Breast epithelium (tissue), 3 donors: ENCODE results near the gene LMO3.

Experiments
- POLR2A ChIP-seq: fragments of 450-650 bp; IDR thresholded peaks from one replicate; pipeline ENCODE4 v1.6.1; 2016; ENCODE audit warnings: antibody characterized with exemption, mild to moderate bottlenecking, moderate library complexity
- POLR2AphosphoS5 ChIP-seq, 3 donors: sonication (generic); formaldehyde crosslinking; IDR thresholded peaks; one replicate each; pipeline ENCODE4 v1.6.1; 2017; ENCODE audit warnings: antibody characterized with exemption in 3 of 3
- TF ChIP-seq, protein P1 (sequence below), 3 donors: fragments of 450-650 bp; IDR thresholded peaks; one replicate each; pipeline ENCODE4 v1.5.1; 2016 to 2017; ENCODE audit warnings: antibody characterized with exemption in 3 of 3, mild to moderate bottlenecking in 3 of 3, moderate library complexity in 3 of 3

DNA sequence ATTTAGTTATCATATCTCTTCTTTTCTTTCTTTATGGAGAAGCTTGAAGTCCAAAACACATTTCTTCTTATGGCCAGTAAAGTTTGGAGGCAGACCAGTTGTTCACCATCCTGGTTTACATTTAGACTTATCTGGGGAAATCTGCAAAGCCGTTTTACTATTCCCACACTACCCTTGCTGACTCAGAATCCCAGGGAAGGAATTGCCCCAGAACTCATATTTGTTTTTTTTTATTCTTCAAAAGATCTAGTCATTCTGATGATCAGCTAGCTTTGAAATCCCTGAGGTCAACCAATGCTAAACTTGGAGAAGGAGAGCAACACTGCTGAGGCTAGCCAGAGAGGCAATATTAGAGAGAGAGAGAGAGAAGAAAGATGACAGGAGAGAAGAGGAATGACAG, 12.3 kb upstream of the LMO3 start:
- TF ChIP-seq, protein P1, sequence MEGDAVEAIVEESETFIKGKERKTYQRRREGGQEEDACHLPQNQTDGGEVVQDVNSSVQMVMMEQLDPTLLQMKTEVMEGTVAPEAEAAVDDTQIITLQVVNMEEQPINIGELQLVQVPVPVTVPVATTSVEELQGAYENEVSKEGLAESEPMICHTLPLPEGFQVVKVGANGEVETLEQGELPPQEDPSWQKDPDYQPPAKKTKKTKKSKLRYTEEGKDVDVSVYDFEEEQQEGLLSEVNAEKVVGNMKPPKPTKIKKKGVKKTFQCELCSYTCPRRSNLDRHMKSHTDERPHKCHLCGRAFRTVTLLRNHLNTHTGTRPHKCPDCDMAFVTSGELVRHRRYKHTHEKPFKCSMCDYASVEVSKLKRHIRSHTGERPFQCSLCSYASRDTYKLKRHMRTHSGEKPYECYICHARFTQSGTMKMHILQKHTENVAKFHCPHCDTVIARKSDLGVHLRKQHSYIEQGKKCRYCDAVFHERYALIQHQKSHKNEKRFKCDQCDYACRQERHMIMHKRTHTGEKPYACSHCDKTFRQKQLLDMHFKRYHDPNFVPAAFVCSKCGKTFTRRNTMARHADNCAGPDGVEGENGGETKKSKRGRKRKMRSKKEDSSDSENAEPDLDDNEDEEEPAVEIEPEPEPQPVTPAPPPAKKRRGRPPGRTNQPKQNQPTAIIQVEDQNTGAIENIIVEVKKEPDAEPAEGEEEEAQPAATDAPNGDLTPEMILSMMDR (IDR thresholded peaks at IDR 0.05): no peak
- no peak for TF ChIP-seq POLR2A
- TF ChIP-seq POLR2AphosphoS5 (IDR thresholded peaks at IDR 0.05): no peak
